ENCODE measurements around the gene SH3D19.
A peak's percentile ranks its signal among the peaks of the same experiment; 100 is the strongest.
"Not testable (repeated sequence)": the region's sequence is repeated elsewhere in the genome, so short reads cannot be mapped to it uniquely, and the experiment has no call there.

Gene SH3D19

GRCh38 chr4:151319490-151319889 lies 5.9 kb downstream of the SH3D19 start:
- DNase-seq, result no peak

DNA sequence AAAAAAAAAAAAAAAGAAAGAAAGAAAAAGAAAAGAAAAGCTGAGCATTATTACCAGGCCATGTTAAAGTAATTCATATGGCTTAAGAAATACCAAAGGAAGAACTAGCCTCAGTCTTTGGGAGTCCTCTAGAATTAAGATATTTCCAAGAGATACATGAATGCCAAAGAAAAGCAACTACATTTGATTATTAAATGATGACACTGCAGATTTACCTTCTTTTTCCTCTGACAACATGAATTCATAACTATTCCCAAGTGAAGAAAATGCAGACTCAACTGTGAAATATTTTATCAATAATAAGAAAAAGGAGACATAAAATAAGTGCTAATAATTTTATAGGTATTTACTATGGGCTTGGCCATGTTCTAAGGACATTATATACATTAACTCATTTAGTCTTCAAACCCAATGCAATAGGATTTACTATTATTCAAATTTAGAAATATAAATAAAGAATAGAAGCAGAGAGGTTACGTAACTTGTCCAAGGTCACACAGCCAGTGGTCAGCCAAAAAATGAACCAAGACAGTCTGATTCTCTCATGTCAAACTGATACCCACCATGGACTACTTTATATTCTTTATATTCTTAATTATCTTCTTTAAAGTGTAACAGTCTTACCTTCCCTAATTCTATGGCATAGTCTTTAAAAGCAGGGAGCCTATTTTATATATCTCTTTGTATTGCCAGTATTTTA lies 6.9 kb downstream of the SH3D19 start:
- DNase-seq, result no peak

DNA sequence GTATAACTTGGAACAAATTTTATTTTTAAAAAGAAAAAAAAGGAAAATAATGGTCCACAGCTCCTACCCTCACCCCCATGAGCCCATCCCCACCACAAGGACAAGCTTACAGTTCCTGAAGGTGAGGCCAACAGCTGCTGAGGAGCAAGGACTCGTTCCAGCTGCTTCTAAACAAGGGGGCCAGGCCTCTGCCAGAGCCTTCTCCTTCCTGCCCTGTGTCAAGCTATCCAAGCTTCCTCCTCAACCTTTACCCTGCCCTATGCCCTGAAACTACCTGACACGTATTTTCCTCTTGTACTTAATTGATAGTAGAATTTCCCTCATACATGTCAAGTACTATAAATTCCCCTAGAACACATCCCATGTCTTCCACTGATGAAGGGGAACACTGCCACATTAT lies 8.8 kb downstream of the SH3D19 start:
- DNase-seq, result no peak

GRCh38 chr4:151315212-151315886 lies 10.1 kb downstream of the SH3D19 start:
- no peak for DNase-seq

- no peak for DNase-seq
These were observed 10.9 kb downstream of the SH3D19 start for GRCh38 chr4:151314479-151314878.

DNA sequence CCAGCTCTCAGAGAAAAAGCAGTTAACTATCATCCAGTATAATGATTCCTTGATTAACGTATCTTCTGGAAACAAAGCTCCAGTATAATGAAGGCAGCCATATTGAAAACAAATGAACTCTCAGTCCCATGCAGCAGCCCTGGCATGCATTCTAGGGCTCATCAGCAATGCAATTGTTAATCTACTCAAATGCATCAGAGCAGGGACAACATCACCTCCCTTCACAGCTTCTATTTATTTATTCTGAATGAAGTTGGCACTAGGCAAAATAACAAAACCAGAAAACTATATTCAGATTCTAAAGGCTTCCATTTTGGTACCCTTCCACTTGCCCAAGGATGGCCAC lies 11.4 kb downstream of the SH3D19 start:
- DNase-seq, result no peak

- no peak for DNase-seq
These were observed 11.9 kb downstream of the SH3D19 start for GRCh38 chr4:151313306-151314009.

GRCh38 chr4:151310124-151310728 lies 15.2 kb downstream of the SH3D19 start:
- DNase-seq, result no peak

- no peak for DNase-seq
These were observed 20.6 kb downstream of the SH3D19 start for GRCh38 chr4:151304755-151305154.

GRCh38 chr4:151304226-151304625 lies 21.2 kb downstream of the SH3D19 start:
- DNase-seq, result no peak

GRCh38 chr4:151302432-151302831 lies 23.0 kb downstream of the SH3D19 start:
- no peak for DNase-seq

DNA sequence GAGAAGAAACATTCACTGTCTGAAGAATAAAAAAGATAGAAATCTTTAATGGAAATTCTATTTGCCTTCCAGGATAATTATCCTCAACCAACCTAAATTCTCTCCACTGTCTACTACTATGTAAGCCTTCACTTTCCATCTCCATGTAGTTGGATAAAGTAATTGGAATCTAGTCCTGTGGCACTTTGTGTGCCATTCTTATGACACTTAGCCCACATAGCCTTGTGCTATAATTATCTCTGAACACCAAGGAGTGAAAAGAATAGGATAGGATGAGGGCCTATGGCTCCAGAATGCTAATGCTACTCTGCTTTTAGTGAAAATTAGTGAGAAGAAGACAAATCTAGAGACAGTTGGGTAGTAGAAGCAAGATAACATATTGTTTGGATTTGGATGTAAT lies 28.2 kb downstream of the SH3D19 start:
- no peak for DNase-seq

DNA sequence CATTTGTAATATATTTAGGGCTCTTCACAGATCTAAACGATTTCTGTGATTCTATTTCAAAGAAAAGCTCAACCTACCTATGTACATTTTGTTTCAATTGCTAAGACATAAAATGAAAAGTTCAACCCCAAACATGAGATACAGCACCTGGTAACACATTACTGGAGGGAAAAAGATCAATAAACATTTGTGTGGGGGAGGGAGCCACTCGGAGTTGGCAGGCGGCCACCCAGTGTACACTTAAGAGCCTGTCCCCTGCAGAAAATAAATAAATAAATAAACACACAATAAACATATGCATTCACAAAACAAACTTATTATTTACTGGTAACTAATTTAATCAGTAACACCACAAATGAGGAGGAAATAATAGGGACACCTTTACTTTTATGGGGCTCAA lies 29.2 kb downstream of the SH3D19 start:
- no peak for DNase-seq

GRCh38 chr4:151294833-151295496 lies 30.4 kb downstream of the SH3D19 start:
- no peak for DNase-seq

DNA sequence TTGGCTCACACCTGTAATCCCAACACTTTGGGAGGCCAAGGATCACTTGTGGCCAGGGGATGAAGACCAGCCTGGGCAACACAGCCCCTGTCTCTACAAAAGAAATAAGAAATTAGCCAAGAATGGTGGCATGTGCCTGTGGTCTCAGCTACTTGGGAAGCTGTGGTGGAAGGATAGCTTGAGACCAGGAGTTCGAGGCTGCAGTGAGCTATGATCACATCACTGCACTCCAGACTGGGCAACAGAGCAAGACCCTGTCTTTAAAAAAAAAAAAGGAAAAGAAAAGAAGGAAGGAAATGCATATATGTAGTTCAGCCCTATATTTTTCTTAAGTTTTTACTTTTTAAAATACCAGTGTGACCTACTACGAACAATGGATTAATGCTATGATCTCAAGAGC lies 33.4 kb downstream of the SH3D19 start:
- DNase-seq, result no peak

DNA sequence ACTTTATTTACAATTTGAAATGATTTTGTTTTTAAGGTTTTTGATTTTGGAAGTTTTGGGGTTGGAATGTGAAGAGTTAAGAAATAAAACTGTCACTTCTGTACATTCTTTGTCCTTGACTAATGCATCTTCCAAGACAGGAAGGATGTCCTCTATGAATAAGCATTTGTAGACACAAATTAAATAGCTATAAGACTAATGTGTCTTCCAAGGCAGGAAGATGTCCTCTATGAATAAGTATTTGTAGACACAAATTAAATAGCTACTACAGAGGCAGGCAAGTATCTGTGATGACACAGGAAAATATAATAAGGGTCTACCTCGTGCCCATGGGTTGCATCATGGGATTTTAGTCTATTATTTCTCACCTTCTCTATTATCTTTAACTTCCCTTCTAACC lies 33.9 kb downstream of the SH3D19 start:
- no peak for DNase-seq

DNA sequence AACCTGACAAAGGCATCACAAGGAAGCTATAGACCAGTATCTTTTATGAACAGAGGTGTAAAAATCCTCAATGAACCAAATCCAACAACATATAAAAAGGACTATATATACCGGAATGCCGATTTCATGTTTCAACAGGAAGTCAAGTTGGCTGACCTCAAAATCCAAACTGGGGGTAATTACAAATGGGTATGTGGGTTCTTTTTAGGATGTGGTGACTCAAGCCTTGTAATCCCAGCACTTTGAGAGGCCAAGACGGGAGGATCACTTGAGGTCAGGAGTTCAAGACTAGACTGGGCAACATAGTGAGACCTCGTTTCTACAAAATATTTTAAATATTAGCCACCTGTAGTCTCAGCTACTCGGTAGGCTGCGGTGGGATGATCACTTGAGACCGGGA lies 38.0 kb downstream of the SH3D19 start:
- no peak for DNase-seq

DNA sequence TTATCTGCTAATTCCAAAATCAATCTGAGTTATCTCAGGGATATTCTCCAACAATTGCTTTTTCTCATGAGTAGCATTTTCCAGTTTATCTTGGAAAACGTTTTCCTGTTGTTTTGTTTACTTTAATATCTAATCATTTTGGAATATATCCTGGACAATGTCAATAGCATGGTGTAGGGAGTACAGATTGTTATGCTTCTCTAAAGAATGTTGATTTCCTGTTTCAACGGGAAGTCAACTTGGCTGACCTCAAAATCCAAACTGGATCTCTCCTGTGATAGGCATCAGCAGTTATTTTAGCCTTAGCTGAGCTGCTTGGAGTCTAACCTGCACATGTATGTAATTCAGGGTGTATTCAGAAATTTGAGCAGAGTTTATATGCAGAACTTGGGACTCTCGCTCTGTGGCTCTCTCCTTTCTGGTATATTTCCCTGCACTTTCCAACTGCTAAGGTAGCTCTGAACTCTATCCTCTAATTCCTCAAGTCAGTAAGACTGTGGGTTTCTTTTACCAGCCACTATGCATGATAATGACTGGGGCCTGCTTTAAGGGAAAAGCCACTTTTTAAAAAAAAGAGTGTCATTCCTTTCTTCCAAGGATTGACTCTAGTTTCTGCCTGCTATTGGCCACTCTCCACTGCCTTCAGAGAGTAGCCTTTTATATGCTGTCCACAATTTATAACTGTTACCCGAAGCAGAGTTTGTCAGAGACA lies 40.7 kb downstream of the SH3D19 start:
- no peak for DNase-seq

GRCh38 chr4:151276787-151277562 lies 48.4 kb downstream of the SH3D19 start, which contains the start of gene PRSS48:
TSS of gene PRSS48 (plus strand) at chr4:151277161. CDS start at chr4:151277173, 12 bp downstream.
- peak; percentile 30 for DNase-seq

- DNase-seq, result not testable (repeated sequence)
These were observed 56.5 kb downstream of the SH3D19 start for GRCh38 chr4:151268905-151269304.

- DNase-seq, result no peak
These were observed 57.4 kb downstream of the SH3D19 start for GRCh38 chr4:151267822-151268535.
